Colon (tissue), 2 donors: Measurements from ENCODE around the gene WDR88.
"Not testable (repeated sequence)": the region's sequence is repeated elsewhere in the genome, so short reads cannot be mapped to it uniquely, and the experiment has no call there.

Experiments used
- FAIRE-seq: peaks from 2 replicates; lab custom pipeline; 2012; peaks lifted over from hg19 to GRCh38; lab: Jason Lieb, UNC
- donor health status: control.
- donor health status: control.

The WDR88 gene

DNA sequence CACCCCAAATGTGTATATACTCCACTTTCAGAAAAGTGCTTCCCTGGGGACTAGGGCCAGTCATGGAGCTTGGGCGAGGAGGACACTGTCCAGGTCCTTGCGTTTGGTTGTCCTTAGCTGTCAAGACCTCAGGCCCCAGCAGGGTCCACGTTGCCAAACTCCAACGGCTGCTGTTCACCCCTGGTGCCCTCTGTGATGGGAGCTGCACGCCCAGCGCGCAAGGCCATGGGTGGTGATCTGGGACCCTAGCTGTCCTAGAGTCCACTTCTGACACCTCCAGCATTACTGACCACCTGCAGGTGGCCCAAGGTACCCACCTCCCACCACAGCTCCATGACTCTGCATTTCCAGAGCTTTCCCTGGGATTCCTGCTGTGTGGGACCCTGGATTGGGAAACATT, 66.3 kb downstream of the WDR88 start:
- FAIRE-seq, result no peak

DNA sequence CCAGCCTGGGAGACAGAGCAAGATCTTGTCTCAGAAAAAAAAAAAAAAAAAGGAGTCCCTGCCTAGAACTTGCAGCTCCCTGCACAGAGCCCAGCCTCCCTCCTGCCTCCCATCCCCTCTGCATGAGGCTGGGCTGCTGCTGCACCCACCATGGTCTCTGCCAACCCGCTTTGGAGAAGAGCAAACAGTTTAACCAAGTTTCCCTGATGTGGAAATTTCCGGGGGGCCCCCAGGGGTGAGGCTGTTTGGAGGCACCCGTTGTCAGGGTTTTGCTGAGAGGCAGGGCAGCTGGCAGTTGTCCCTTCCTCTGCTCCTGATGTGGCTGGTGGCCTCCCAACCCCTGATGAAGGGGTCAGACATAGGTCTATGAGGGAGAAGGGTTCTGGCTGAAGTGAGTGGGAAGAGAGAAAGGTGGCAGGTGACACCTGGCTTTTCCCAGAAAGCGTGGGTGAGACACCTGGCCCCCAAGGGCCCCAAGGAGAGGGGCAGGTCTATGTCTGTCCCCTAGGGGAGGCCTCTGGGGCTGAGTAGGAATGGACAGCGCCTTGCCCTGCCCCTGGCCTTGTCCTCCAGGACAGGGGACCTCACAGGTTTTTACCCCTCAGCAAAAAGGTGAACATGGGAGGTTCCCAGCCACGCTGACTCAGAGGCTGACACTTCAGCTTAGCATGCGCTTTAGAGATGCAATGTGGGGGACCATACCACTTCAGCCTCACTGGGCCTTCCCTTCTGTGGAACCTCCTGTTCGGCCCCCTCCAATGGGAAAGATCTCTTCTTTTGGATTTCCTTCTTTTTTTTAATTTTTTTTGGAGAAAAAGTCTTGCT, 67.7 kb downstream of the WDR88 start:
- no peak for FAIRE-seq

DNA sequence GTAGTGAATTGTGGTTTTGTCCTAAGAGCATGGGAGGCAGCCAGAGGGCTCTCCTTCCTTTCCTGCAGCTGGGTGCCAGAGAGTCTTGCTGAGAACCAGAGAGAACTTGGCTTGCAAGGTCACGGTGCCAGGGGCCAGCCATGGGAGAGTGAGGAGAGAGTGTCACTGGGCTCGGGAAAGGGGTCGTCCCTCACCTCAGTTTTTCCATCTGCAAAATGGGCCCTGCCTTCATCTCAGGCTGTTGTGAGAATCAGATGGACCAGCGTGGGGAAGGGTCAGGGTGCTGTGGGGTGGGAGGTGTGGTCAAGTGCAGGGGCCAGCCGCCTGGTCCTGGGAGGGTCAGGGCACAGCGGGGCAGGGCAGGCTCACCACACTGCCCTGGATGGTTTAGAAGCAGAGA, 69.6 kb downstream of the WDR88 start:
- no peak for FAIRE-seq

DNA sequence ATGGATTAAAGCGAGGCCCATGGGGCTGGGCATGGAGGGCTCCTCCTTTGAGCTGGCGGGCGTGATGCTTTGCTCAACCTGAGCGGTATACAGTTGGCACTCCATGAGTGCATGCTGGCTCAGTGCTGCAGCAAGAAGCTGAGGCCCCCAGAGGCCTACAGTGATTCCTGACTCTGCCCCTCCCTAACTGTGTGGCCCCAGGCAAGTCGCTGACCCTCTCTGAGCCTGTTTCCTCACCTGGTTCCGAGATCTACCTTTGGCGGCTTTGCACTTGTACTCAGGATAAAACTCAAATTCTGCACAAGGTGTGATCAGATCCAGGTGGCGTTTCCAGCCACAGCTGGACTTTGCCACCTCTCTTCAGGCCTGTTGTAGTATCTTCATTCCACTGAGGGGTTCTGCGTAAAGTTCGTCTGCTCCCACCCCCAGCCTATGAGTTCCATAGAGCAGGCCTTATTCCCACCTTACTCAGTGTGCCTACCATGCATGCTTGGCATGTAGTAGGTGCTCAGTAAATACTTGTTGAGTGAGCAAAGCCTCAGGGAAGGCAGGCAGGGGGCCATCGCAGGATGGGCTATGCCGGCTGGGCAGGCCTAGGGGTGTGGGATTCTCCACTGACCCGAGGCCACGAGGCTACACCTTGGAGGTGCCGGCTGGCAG, 70.1 kb downstream of the WDR88 start:
- FAIRE-seq, result no peak

DNA sequence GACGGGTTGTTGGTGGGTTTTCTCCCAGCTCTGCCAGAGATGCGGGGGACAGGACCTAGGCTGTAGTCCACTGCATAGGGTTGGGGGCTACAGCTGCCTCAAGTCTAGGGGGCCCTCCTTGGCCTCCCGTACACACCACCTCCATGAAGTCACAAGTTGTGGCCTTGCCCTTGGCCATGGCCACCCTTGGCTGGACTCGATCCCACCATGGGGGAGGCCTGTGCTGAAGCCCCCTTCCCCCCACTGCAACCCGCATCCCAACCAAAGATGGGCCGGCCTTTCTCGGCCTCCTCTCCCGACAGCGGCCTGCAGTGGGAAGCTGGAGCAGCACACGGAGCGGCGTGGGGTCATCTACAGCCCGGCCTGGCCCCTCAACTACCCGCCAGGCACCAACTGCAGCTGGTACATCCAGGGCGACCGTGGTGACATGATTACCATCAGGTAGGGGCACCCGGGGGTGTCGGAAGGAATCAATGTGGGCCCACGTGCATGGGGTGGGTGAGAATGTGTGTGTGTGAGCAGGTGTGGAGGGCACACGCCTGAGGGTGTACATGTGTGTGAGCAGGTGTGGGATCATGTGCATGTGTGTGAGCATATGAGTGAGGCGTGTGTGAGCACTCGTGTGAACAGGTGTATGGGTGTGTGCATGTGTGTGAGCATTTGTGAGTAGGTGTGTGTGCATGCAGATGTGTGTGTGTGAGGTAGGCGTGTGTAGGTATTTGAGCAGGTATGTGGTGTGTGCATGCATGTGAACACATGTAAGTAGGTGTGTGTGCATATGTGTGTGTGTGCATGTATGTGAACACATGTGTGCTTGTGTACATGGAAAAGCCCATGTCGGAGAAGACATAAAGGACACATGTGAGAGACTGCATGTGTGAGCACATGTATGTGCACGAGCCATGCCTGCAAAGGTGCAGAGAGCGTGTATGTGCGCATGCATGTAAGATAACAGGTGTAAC, 70.9 kb downstream of the WDR88 start:
- FAIRE-seq, result no peak

DNA sequence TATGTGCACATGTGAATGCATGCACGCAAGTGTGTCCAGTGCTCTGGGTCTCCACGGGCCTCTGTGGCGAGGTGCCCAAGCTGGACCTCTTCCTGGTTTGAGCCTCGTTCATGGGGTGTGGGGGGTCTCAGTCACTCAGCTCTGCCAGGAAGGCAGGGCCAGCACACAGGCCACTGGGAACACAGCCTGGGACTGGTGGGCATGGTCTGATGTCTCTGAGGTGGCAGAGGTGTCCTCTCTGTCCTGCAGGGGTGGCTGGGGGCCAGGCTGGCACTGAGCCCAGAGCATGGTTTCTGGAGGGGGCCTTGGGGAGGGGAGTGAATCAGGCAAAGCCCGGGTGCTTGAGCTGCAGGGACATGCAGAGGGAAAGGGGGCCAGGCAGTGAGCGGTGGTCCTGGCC, 71.6 kb downstream of the WDR88 start:
- no peak for FAIRE-seq

DNA sequence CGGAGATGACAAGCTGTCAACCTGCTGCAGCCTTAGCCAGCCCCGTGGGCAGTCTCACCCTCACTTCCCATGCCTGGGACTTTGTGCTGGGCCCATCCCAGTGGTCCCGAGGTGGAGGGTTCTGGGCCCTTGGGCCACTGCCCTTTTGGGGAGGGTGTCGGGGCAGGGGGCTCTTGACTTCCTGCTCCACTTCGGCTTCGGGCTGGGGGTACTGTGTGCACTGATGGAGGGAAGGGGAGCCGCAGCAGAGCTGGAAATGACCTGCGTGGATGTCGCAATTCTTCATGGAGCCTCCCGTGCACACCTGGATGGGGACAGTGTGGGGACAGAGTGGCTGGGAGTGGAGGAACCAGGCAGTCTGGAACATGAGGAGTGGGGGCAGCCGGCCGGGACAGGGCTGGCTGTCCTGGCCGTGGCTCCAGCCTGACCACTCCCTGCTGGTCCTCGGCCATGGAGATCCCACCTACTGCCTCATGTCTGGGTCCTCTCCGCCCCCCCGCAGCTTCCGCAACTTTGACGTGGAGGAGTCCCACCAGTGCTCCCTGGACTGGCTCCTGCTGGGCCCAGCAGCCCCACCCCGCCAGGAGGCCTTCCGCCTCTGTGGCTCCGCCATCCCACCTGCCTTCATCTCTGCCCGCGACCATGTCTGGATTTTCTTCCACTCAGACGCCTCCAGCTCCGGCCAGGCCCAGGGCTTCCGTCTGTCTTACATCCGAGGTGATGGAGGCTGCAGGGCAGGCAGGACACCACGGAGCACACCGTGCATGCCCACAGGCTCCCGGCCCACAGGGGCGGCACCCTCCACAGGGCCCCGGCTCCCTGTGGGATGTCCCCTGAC, 72.4 kb downstream of the WDR88 start:
- FAIRE-seq, result no peak

DNA sequence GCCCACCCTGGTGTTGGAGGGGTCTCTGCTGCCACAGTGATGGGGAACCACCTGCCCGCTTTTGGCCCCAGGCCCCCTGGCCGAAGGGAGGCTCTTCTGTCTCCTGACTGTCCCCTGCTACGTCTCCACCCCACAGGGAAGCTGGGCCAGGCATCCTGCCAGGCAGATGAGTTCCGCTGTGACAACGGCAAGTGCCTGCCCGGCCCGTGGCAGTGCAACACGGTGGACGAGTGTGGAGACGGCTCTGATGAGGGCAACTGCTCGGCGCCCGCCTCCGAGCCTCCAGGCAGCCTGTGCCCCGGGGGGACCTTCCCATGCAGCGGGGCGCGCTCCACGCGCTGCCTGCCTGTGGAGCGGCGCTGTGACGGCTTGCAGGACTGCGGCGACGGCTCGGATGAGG, 73.2 kb downstream of the WDR88 start:
- FAIRE-seq, result no peak

GRCh38 chr19:33205531-33206260, 73.8 kb downstream of the WDR88 start:
- FAIRE-seq, result no peak

DNA sequence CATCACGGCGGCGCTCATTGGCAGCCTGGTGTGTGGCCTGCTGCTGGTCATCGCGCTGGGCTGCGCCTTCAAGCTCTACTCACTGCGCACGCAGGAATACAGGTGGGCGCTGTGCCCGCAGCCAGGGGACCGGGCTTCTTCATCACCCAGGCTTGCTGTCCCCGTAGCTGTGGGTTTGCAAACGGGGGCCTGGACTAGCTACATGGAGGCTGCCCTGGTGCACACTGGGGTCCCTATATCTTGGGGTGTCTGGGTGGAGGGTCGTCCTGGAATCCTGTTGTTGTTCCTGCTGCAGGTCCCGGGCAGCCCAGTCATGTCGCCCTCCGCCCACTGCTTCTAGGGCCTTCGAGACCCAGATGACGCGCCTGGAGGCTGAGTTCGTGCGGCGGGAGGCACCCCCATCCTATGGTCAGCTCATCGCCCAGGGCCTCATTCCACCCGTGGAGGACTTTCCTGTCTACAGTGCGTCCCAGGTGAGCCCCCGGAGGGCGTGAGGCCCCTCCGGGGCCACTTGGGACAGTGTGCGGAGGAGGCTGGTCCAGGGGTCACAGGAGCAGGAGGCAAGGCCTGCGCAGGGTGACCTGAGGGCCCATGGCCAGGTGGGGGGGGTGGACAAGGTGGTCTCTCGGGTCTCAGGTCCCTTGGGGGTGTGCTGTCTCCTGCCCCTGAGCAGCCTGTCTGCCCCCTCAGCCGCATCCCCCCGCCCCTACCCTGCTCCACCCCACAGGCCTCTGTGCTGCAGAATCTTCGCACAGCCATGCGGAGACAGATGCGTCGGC, 74.5 kb downstream of the WDR88 start:
- no peak for FAIRE-seq

- no peak for FAIRE-seq
Measured at GRCh38 chr19:33207040-33207620, 75.2 kb downstream of the WDR88 start.

DNA sequence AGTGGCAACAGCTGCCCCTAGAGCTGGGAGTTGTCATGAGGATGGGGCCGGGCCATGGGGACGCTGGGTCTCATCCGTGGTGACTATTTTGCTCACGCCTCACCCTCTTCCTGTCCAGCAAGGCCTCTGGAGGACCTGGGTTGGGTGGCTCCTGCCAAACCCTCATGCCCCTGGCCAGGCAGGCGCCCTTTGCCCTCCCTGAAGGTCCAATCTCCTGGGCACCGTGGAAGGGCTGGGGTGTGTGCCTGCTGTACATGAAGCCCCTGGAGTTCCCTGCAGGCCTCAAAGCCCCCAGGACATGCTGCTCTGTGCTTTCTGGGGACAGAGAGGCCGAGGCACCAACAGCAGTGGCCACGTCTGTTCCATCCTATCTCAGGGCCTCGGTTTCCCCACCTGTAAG, 76.0 kb downstream of the WDR88 start:
- FAIRE-seq, result no peak

DNA sequence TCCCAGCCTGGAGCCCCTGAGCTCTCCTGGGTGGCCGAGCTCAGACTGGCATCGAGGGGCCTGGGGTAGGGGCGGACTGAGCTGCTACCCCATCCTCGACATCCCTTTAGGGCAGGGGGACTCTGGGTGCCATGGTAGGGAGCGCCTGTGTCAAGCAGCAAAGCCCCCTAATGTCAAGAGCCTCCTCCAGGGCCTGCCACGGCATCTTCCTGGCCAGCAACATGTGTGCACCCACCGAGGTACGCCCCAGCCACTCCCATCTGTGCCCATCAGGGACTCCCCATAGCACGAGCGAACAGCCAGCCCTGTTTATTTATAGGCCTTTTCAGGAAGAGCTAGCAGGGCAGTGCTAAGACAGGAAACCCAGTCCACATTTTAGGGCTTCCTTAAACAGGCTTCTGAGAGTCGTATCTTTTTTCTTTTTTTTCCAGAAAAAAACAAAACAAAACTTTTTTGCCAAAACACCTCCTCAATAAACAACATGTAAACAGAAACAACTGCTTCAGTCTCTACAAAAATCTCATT, 76.5 kb downstream of the WDR88 start:
- FAIRE-seq, result no peak

- FAIRE-seq, result no peak
Measured at GRCh38 chr19:33208904-33209849, 77.3 kb downstream of the WDR88 start.

DNA sequence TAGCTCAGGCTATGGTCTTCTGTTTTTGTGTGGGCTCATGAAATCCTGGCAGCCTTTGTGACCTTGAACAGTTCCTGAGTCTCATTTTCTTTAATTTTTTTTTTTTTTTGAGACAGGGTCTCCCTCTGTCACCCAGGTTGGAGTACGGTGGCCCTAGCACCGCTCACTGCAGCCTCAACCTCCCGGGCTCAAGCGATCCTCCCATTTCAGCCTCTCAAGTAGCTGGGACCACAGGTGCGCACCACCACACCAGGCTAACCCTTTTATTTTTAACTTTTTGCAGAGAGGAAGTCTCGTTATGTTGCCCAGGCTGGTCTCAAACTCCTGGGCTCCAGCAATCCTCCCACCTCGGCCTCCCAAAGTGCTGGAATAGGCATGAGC, 77.9 kb downstream of the WDR88 start:
- not testable (repeated sequence) for FAIRE-seq

- FAIRE-seq, result no peak
Measured at GRCh38 chr19:33210266-33210940, 78.5 kb downstream of the WDR88 start.

GRCh38 chr19:33211794-33212435, 80.0 kb downstream of the WDR88 start:
- no peak for FAIRE-seq
